Measurements from ENCODE around the gene L3MBTL4.
A peak's percentile ranks its signal among the peaks of the same experiment; 100 is the strongest.

DNA sequence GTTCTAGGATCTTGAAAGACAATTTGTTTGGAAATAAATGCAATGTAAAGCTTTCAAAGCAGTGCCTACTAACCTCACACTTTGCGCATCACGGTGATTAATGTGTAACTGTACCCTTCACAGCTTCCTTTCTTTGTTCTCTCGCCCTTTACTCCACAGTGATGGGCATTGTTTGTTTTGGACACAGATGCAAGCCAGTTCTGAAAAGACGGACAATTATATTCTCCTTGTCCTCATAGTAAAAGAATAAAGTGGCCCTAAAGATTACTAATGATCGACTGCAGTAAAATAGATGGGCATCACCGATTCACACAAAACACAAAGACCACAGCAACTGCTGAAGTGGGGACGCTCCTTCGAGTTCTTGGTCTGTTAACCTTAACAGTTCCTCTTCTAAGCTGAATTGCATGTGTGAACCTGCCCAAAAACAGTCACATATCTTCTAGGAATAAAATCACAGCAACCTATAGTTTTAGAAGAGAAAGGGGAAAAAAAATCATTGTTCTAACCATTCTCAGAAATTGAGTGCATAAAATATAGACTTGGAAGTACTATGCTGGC lies 7.7 kb downstream of the L3MBTL4 start:
- TF ChIP-seq, protein P1, sequence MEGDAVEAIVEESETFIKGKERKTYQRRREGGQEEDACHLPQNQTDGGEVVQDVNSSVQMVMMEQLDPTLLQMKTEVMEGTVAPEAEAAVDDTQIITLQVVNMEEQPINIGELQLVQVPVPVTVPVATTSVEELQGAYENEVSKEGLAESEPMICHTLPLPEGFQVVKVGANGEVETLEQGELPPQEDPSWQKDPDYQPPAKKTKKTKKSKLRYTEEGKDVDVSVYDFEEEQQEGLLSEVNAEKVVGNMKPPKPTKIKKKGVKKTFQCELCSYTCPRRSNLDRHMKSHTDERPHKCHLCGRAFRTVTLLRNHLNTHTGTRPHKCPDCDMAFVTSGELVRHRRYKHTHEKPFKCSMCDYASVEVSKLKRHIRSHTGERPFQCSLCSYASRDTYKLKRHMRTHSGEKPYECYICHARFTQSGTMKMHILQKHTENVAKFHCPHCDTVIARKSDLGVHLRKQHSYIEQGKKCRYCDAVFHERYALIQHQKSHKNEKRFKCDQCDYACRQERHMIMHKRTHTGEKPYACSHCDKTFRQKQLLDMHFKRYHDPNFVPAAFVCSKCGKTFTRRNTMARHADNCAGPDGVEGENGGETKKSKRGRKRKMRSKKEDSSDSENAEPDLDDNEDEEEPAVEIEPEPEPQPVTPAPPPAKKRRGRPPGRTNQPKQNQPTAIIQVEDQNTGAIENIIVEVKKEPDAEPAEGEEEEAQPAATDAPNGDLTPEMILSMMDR (IDR thresholded peaks at IDR 0.05 in 8 of 11, conservative IDR thresholded peaks at IDR 0.05 in 3 of 11), result no peak
- TF ChIP-seq POLR2AphosphoS5 (IDR thresholded peaks at IDR 0.05), result peak in 1 of 3 donors; percentile 13
- TF ChIP-seq POLR2A (IDR thresholded peaks at IDR 0.05), result no peak

Data from spleen (tissue), 7 donors.